GM12892 (cell line): ENCODE data around the gene KBTBD6. TPM values are rescaled to one million over a fixed set of nuclear protein-coding genes. Genes with fewer than 3 reads are reported as not detected.
A peak's percentile ranks its signal among the peaks of the same experiment; 100 is the strongest.
"Not testable (repeated sequence)": the region's sequence is repeated elsewhere in the genome, so short reads cannot be mapped to it uniquely, and the experiment has no call there.

Experiments used
- DNase-seq: peaks from one replicate; pipeline ENCODE4 v3.0.0; 2011; ENCODE audit not compliant: insufficient read length
- FAIRE-seq: peaks from 2 replicates; lab custom pipeline; 2011; peaks lifted over from hg19 to GRCh38; lab: Jason Lieb, UNC
- POLR2A ChIP-seq: IDR thresholded peaks from 2 replicates; pipeline ENCODE4 v1.6.1; 2011; ENCODE audit warnings: low read depth, low read length, control low read depth
- POLR2AphosphoS5 ChIP-seq: IDR thresholded peaks from 2 replicates; pipeline ENCODE4 v1.6.1; 2011; ENCODE audit warnings: low read depth, low read length, control low read depth
- TAF1 ChIP-seq: IDR thresholded peaks from 2 replicates; pipeline ENCODE4 v1.6.1; 2011; ENCODE audit warnings: low read depth, mild to moderate bottlenecking, control low read depth, low read length, borderline replicate concordance
- polyA plus RNA-seq: library from polyadenylated mRNA; unstranded; fragments of >200 nt; gene quantifications from one replicate; pipeline ENCODE4 v1.2.1, GENCODE V29; 2012; ENCODE audit warnings: missing spikeins, inconsistent platforms; ENCODE audit not compliant: missing spikeins

KBTBD6 gene, protein sequence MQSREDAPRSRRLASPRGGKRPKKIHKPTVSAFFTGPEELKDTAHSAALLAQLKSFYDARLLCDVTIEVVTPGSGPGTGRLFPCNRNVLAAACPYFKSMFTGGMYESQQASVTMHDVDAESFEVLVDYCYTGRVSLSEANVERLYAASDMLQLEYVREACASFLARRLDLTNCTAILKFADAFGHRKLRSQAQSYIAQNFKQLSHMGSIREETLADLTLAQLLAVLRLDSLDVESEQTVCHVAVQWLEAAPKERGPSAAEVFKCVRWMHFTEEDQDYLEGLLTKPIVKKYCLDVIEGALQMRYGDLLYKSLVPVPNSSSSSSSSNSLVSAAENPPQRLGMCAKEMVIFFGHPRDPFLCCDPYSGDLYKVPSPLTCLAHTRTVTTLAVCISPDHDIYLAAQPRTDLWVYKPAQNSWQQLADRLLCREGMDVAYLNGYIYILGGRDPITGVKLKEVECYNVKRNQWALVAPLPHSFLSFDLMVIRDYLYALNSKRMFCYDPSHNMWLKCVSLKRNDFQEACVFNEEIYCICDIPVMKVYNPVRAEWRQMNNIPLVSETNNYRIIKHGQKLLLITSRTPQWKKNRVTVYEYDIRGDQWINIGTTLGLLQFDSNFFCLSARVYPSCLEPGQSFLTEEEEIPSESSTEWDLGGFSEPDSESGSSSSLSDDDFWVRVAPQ
- polyA plus RNA-seq: 1.9 TPM

DNA sequence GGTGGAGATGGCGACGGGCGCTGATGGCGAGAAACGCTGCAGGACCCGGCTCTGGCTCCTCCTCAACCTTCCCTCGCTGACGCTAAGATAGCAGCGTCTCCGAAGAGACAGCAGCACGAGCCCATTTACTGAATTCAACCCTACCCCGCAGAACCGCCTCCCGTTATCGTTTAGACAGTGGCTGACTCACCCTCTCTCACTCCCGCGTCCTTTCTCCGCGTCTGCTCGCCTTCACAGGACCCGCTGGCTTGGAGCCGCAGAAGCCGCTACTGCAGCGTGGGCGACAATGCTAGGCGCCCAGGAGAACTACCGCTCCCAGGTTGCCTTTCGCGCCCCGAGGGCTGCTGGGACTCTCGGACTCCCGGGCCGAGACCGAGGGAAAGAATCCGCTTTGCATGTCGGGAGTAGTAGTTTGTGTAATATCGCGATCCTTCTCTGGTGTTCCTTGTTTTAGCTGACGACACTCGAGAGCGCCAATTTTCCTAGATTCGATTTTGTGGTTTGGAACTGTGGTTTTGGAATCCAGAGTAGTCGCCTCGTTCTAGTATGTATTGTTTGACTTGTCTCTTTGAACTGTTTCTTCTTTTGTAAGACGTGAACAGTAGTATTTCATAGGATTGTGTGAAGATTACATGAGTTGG lies at the start of gene KBTBD6:
Gene KBTBD6, minus strand, starts transcription at position 291 of the 641 bp plus-strand sequence. CDS start 291 bp downstream, outside the sequence.
- peak; percentile 78 for DNase-seq
- TF ChIP-seq TAF1: 0 out of 2 replicates have a peak, but pooled peaks have one; percentile 8
- peak; percentile 83 for TF ChIP-seq POLR2AphosphoS5
- TF ChIP-seq POLR2A: peak; percentile 68; the same call in 1 of the 2 replicates
- FAIRE-seq: peak; percentile 99

DNA sequence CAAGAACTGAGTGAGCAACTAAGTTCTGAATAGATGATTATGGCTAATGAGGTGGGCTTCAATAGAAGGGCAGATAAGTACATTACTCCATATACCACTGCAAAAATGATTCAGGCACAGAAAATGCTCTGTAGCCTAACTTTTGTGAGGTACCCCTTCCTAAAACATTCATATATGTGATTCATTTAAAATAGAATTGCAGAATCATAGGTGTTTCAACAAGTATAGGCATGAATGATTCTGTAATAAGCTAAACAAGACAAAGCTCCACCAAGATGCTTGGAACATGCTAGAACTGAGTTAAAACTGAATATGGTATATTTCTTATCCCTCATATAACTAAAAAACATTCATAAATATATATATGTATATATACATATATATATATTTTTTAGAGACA lies 49.6 kb upstream of the KBTBD6 start:
- DNase-seq: no peak
- no peak for FAIRE-seq
- no peak for TF ChIP-seq POLR2A
- no peak for TF ChIP-seq POLR2AphosphoS5
- TF ChIP-seq TAF1: no peak

GRCh38 chr13:41179593-41180250 lies 47.1 kb upstream of the KBTBD6 start:
- no peak for DNase-seq
- no peak for TF ChIP-seq TAF1
- no peak for TF ChIP-seq POLR2AphosphoS5
- TF ChIP-seq POLR2A: no peak
- FAIRE-seq: peak; percentile 62

GRCh38 chr13:41178040-41178439 lies 45.4 kb upstream of the KBTBD6 start:
- no peak for FAIRE-seq
- no peak for DNase-seq
- no peak for TF ChIP-seq TAF1
- TF ChIP-seq POLR2AphosphoS5: no peak
- TF ChIP-seq POLR2A: no peak

DNA sequence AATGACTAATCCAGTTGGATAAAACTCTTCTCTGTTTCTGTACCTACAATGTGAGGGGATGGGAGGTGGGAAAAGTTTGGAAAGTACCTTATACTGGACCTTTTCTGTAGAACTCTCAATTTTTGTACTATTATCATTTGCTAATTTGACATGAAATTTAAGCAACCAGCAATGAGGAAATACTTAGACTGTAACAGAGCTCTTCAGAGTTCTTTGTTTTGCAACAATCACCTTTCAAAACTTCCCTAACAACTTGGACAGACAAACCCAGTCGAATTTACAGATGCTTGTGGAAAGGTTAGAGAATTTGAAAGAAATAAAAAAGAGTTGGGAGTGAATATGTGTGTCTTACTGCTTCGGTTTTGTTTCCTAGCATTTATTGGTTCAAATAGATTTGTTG lies 45.0 kb upstream of the KBTBD6 start:
- DNase-seq: no peak

DNA sequence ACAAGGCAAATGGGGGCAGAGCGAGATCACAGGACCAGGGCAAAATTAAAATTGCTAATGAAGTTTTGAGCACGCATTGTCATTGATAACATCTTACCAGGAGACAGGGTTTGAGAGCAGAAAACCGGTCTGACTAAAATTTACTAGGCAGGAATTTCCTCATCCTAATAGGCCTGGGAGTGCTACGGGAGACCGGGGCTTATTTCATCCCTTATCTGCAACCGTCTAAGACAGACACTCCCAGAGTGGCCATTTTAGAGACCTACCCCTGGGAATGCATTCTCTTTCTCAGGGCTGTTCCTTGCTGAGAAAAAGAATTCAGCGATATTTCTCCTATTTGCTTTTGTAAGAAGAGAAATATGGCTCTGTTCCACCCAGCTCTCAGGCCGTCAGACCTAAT lies 43.0 kb upstream of the KBTBD6 start:
- not testable (repeated sequence) for DNase-seq, FAIRE-seq

More for the DNA sequence above, 45.0 kb upstream of the KBTBD6 start:
- no peak for FAIRE-seq
- TF ChIP-seq POLR2A (no peak), TAF1 (no peak), POLR2AphosphoS5 (no peak)

GRCh38 chr13:41162151-41162550 lies 29.5 kb upstream of the KBTBD6 start:
- DNase-seq (no peak), FAIRE-seq (no peak)
- no peak for TF ChIP-seq POLR2AphosphoS5
- TF ChIP-seq TAF1: no peak
- no peak for TF ChIP-seq POLR2A

- FAIRE-seq (no peak), DNase-seq (no peak)
- no peak for TF ChIP-seq POLR2AphosphoS5
- no peak for TF ChIP-seq POLR2A
- TF ChIP-seq TAF1: no peak
These were observed 26.6 kb upstream of the KBTBD6 start for GRCh38 chr13:41159174-41159573.

DNA sequence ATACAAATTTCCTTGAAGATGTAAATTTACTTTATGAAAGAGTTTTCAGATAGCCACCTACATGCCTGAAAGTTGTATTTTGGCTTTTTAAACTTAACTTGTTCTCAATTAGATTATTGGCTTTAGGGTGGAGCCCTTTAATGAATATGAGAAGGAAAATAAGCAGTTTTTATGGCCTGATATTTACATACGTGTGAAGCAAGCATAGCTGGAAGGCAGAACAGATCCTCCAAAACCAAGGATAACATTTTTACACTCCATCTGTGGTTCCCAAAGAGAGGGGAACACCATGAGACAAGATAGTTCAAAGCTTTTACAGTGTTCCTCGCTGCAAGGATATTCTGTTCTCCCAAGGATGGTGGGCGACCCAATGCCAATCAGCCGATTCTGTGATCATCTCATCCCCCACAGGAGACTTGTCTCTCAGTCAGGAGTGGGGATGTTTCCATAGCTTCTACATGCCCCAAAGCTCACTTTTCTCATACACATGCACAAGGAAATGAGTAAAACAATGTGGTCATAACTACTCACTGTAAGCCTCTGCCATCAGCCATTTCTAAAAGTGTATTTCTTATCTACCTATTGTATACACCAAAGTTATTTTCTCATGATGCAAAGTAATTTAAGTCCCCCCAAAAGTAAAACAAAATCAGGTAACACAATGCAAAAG lies 24.6 kb upstream of the KBTBD6 start:
- FAIRE-seq (no peak), DNase-seq (no peak)
- TF ChIP-seq TAF1: no peak

- TF ChIP-seq TAF1 (no peak), POLR2AphosphoS5 (no peak), POLR2A (no peak)
- DNase-seq: no peak
- FAIRE-seq: no peak
These were observed 24.0 kb upstream of the KBTBD6 start for GRCh38 chr13:41156620-41157019.

- no peak for TF ChIP-seq TAF1
- no peak for TF ChIP-seq POLR2A
- no peak for TF ChIP-seq POLR2AphosphoS5
- DNase-seq (no peak), FAIRE-seq (no peak)
These were observed 21.4 kb upstream of the KBTBD6 start for GRCh38 chr13:41154042-41154441.
